Stomach (tissue), 4 donors: ENCODE results near the gene DIS3L2.

Source experiments
- EP300 ChIP-seq: sonication (generic); formaldehyde crosslinking; IDR thresholded peaks from one replicate; pipeline ENCODE4 v1.6.1; 2017; ENCODE audit warnings: antibody characterized with exemption
- POLR2A ChIP-seq, 4 donors: fragments of 450-650 bp; IDR thresholded peaks; one replicate each; pipeline ENCODE4 v1.6.1; 2016; ENCODE audit warnings: antibody characterized with exemption in 4 of 4, control low read depth in 2 of 4, mild to moderate bottlenecking in 1 of 4, moderate library complexity in 1 of 4
- POLR2AphosphoS5 ChIP-seq, 3 donors: sonication (generic); formaldehyde crosslinking; IDR thresholded peaks; one replicate each; pipeline ENCODE4 v1.6.1; 2016; ENCODE audit warnings: antibody characterized with exemption in 3 of 3
- TF ChIP-seq, protein P1 (sequence below), 7 experiments: fragments of 450-650 bp in 4 of 7; fragments of 200-600 bp in 3 of 7; sonication (generic) in 3 of 7; IDR thresholded peaks; one replicate each; pipeline ENCODE4 v1.5.1; 2016 to 2019; ENCODE audit warnings: antibody characterized with exemption in 7 of 7, control low read depth in 2 of 7, mild to moderate bottlenecking in 1 of 7

DNA sequence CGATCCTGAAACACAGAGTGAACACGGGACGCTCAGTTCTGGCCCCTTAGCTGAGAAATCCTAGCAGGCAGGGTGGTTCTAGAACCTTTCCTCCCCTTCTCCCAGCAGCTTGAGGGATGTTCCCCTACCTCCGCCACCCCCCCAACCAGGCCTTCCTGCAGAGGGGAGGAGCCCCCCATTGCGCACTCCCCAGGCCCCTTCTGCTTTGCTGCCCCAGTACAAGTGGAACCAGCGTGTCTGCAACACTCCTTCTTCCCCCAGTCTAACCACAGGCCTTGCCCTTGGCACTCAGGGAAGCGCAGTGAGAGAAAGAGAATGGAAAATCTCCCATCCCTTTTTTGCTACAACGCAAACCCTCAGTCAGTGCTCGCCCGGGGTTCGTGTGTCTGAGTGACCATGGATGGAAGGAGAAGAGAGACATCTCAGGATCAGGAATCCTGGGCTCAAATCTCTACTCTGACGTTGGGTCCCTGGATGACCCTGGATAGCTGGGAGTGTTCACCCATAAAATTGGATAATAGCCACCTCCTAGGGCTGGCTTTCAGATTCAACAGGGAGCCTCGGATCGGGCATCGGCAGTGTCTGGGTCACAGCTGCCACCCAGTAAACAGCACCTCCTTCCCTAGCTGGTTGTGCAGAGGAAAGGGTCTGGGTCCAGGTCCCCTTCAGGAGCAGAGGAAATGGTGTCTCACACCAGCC lies 39.1 kb upstream of the DIS3L2 start:
- TF ChIP-seq, protein P1, sequence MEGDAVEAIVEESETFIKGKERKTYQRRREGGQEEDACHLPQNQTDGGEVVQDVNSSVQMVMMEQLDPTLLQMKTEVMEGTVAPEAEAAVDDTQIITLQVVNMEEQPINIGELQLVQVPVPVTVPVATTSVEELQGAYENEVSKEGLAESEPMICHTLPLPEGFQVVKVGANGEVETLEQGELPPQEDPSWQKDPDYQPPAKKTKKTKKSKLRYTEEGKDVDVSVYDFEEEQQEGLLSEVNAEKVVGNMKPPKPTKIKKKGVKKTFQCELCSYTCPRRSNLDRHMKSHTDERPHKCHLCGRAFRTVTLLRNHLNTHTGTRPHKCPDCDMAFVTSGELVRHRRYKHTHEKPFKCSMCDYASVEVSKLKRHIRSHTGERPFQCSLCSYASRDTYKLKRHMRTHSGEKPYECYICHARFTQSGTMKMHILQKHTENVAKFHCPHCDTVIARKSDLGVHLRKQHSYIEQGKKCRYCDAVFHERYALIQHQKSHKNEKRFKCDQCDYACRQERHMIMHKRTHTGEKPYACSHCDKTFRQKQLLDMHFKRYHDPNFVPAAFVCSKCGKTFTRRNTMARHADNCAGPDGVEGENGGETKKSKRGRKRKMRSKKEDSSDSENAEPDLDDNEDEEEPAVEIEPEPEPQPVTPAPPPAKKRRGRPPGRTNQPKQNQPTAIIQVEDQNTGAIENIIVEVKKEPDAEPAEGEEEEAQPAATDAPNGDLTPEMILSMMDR (IDR thresholded peaks at IDR 0.05), result no peak
- TF ChIP-seq POLR2AphosphoS5 (IDR thresholded peaks at IDR 0.05) (no peak), POLR2A (IDR thresholded peaks at IDR 0.05) (no peak), EP300 (no peak)
